ENCODE data around the gene MBOAT7.
A peak's percentile ranks its signal among the peaks of the same experiment; 100 is the strongest.
"Not testable (repeated sequence)": the region's sequence is repeated elsewhere in the genome, so short reads cannot be mapped to it uniquely, and the experiment has no call there.

The MBOAT7 gene

GRCh38 chr19:54173951-54174834, 15.2 kb downstream of the MBOAT7 start:
- H3F3A ChIP-seq (ENCODE audit: insufficient read depth, low read length) = no peaks in the 10 kb centered on the region
- no peaks in the 10 kb centered on the region for H3K9me3 ChIP-seq (ENCODE audit: low read length)
- TF ChIP-seq EZH2 (IDR thresholded peaks at IDR 0.05; ENCODE audit: borderline replicate concordance, low read length) = no peak
- no peak for TF ChIP-seq CTCF (IDR thresholded peaks at IDR 0.05; ENCODE audit: low read length)
- no peak overlapping the region for H3K4me2 ChIP-seq (ENCODE audit: low read length)
- no peaks in the 10 kb centered on the region for H4K20me1 ChIP-seq (ENCODE audit: insufficient read depth, low read length)
- no peaks in the 10 kb centered on the region for H3K4me1 ChIP-seq (ENCODE audit: insufficient read depth, low read length, severe bottlenecking)
- H3K27me3 ChIP-seq (ENCODE audit: insufficient read depth, low read length) = no peaks in the 10 kb centered on the region; the same call in 1 of the 2 replicates
- no peaks in the 10 kb centered on the region for H3K9me2 ChIP-seq (ENCODE audit: low read depth, low read length)
- no peak overlapping the region for H2AFZ ChIP-seq (ENCODE audit: low read length)
- no peak overlapping the region for H3K4me3 ChIP-seq (ENCODE audit: low read depth, low read length, poor library complexity, severe bottlenecking)
- H3K9ac ChIP-seq (ENCODE audit: low read length) = no peak overlapping the region
- peaks cover 4% of the 10 kb centered on the region; the same call in 1 of the 2 replicates for H3K36me3 ChIP-seq (ENCODE audit: insufficient read depth, low read length)
- no peaks in the 10 kb centered on the region for H3K79me2 ChIP-seq (ENCODE audit: insufficient read depth, low read length)
- H3K27ac ChIP-seq (ENCODE audit: low read depth, low read length, poor library complexity, severe bottlenecking) = no peak overlapping the region

GRCh38 chr19:54173359-54173699, 16.1 kb downstream of the MBOAT7 start:
- Histone ChIP-seq H3K4me1 (ENCODE audit: insufficient read depth, low read length, severe bottlenecking) (no peaks in the 10 kb centered on the region), H2AFZ (ENCODE audit: low read length) (no peak overlapping the region), H3K9ac (ENCODE audit: low read length) (no peak overlapping the region), H3K4me2 (ENCODE audit: low read length) (no peak overlapping the region), H3K4me3 (ENCODE audit: low read depth, low read length, poor library complexity, severe bottlenecking) (no peak overlapping the region), H3K9me3 (ENCODE audit: low read length) (no peaks in the 10 kb centered on the region), H4K20me1 (ENCODE audit: insufficient read depth, low read length) (no peaks in the 10 kb centered on the region), H3K79me2 (ENCODE audit: insufficient read depth, low read length) (no peaks in the 10 kb centered on the region), H3K9me2 (ENCODE audit: low read depth, low read length) (no peaks in the 10 kb centered on the region), H3F3A (ENCODE audit: insufficient read depth, low read length) (no peaks in the 10 kb centered on the region), H3K36me3 (ENCODE audit: insufficient read depth, low read length) (peaks cover 4% of the 10 kb centered on the region; the same call in 1 of the 2 replicates), H3K27ac (ENCODE audit: low read depth, low read length, poor library complexity, severe bottlenecking) (no peak overlapping the region), H3K27me3 (ENCODE audit: insufficient read depth, low read length) (no peaks in the 10 kb centered on the region; the same call in 1 of the 2 replicates)
- TF ChIP-seq EZH2 (IDR thresholded peaks at IDR 0.05; ENCODE audit: borderline replicate concordance, low read length) = no peak
- TF ChIP-seq CTCF (IDR thresholded peaks at IDR 0.05; ENCODE audit: low read length) = no peak

GRCh38 chr19:54172471-54173358, 16.7 kb downstream of the MBOAT7 start, which contains the start of gene TMC4:
TSS of gene TMC4 (minus strand) at chr19:54173160. CDS start at chr19:54173117, 43 bp downstream.
- no peak within 1 kb of the TSS for H3K27ac ChIP-seq (ENCODE audit: low read depth, low read length, poor library complexity, severe bottlenecking)
- H3K4me2 ChIP-seq (ENCODE audit: low read length) = no peak within 1 kb of the TSS
- H3F3A ChIP-seq (ENCODE audit: insufficient read depth, low read length) = no peaks in the 10 kb centered on the region
- TF ChIP-seq CTCF (IDR thresholded peaks at IDR 0.05; ENCODE audit: low read length) (peak; percentile 17; the same call in 1 of the 2 replicates), EZH2 (IDR thresholded peaks at IDR 0.05; ENCODE audit: borderline replicate concordance, low read length) (no peak)
- no peaks in the 10 kb centered on the region for H3K4me1 ChIP-seq (ENCODE audit: insufficient read depth, low read length, severe bottlenecking)
- H4K20me1 ChIP-seq (ENCODE audit: insufficient read depth, low read length) = no peaks in the 10 kb centered on the region
- no peaks in the 10 kb centered on the region for H3K79me2 ChIP-seq (ENCODE audit: insufficient read depth, low read length)
- H3K36me3 ChIP-seq (ENCODE audit: insufficient read depth, low read length) = peaks cover 4% of the 10 kb centered on the region; the same call in 1 of the 2 replicates
- no peaks in the 10 kb centered on the region; the same call in 1 of the 2 replicates for H3K27me3 ChIP-seq (ENCODE audit: insufficient read depth, low read length)
- no peak within 1 kb of the TSS for H3K9ac ChIP-seq (ENCODE audit: low read length)
- H3K9me2 ChIP-seq (ENCODE audit: low read depth, low read length) = no peaks in the 10 kb centered on the region
- H3K9me3 ChIP-seq (ENCODE audit: low read length) = no peaks in the 10 kb centered on the region
- no peak within 1 kb of the TSS for H3K4me3 ChIP-seq (ENCODE audit: low read depth, low read length, poor library complexity, severe bottlenecking)
- no peak within 1 kb of the TSS for H2AFZ ChIP-seq (ENCODE audit: low read length)

GRCh38 chr19:54171736-54172431, 17.5 kb downstream of the MBOAT7 start:
- not testable (repeated sequence) for H4K20me1 ChIP-seq (ENCODE audit: insufficient read depth, low read length); H3K9me3 ChIP-seq (ENCODE audit: low read length); H3K27me3 ChIP-seq (ENCODE audit: insufficient read depth, low read length); H3K4me1 ChIP-seq (ENCODE audit: insufficient read depth, low read length, severe bottlenecking); H2AFZ ChIP-seq (ENCODE audit: low read length); H3F3A ChIP-seq (ENCODE audit: insufficient read depth, low read length); H3K36me3 ChIP-seq (ENCODE audit: insufficient read depth, low read length); H3K27ac ChIP-seq (ENCODE audit: low read depth, low read length, poor library complexity, severe bottlenecking); H3K4me2 ChIP-seq (ENCODE audit: low read length); H3K9ac ChIP-seq (ENCODE audit: low read length); H3K79me2 ChIP-seq (ENCODE audit: insufficient read depth, low read length); H3K4me3 ChIP-seq (ENCODE audit: low read depth, low read length, poor library complexity, severe bottlenecking); H3K9me2 ChIP-seq (ENCODE audit: low read depth, low read length)
